Superior temporal gyrus (tissue), 1 donor: Measurements from ENCODE around the gene CHDH.

Experiments used
- DNase-seq: peaks from one replicate; pipeline ENCODE4 v3.0.0-alpha.2; 2016; ENCODE audit errors: extremely low spot score

The CHDH gene

DNA sequence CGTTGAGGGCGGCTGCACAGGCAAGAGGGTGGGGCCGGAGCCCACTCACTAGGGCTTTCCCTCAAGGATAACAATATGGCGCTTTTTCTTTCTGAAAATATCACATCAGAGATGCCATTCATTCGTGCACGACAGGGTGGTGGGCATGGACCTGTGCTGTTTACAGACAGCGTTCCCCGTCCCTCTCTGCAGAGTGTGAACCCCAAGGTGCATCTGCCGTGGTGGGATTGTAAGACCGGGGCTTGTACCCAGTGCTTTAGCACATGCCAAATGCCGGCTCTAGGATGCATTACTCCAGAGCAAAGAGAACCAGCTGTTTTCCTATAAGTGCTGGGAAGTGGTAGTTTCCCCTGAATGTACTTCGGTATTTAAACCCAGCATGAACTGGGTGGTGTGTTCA is 37.0 kb downstream of the CHDH start:
- DNase-seq: no peak

DNA sequence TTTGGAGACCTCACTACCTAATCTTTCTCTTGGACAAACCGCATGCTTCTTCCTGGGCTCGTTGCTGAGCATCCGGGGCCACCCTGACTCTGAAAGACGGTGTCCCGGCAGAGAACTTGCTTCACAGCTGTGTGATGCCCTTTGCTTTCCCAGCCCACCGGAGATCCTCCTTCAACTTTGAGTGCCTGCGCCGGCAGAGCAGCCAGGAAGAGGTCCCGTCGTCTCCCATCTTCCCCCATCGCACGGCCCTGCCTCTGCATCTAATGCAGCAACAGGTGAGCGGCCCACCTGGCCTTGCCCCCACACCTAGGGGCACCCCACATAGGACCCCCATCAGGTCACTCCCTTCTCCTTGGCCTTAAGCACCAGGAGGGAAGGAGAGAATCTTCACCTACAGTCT is 37.7 kb downstream of the CHDH start:
- DNase-seq: no peak

DNA sequence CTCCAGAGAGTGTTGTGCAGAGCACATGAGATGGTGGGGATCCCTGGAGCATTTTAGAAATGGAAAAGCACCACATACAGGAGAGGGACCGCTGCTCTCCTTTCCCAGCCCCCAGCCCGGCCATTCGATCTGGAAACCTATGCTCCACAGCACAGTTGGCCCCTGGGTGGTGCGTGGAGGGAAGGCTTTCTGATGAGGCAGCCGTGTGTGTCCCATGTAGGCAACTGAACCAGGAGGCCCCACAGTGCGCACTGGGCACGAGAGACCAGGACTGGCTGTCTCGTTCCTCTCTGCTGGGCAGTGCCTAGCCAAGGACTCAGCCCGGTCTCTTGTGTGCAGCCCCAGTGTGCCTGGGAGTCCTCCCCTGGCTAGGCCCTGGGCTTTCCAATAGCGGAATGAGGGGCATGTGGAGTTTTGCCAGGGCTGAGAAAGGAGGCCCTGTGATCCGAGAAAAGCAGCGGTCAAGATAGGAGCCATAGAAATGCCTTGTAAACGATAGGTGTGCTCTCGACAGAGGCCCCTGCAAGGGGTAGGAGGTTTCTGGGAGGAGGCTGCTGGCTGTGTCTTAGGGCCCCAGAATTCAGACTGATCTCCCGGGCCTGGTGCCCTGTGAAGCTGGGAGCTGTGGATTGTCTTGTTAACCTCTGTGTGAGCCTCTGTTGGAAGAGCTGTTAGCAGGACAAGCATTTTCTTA is 39.0 kb downstream of the CHDH start:
- DNase-seq: no peak

DNA sequence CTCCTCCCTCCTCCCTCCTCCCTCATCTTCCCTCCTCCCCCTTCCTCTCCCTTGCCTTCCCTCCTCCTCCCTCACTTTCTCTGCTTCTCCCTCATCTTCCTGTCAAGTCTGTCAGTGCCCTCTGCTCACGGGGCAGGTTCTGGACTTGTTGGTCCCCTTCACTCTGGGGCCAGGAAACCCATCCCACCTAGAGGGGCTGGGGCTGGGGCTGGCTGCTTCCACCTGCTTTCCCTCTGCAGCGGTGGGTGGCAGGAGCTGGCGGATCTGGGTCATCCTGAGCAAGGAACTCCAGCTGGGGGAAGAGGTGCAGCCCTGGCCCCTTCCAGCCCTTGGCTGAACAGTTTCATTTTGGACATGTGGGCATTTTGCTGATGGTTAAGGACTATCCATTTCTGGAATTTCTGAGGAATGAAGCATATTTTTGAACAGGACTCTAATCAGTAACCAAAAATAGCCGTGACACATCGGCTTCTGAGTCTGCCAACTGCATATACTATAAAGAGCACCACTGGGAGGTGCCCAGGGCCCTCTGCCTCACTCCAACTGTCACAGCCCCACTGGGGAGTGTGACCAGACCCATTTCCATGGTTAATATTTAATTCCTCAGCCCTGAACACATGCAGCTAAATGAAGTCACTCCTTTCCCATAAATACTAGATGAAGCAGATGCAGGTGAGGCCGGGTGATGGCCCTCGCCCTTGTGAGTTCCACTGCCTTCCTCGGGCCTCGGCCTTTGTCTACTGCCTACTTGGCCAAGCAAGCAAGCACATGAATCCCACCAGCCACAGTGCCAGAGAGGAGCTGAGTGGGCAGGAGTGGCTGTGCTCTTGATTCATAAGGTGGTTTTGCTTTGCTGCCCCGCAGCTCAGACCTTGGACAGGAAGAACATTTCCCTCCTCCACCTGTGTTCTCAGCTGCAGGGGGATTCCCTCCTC is 39.8 kb downstream of the CHDH start:
- DNase-seq: peak; percentile 73

DNA sequence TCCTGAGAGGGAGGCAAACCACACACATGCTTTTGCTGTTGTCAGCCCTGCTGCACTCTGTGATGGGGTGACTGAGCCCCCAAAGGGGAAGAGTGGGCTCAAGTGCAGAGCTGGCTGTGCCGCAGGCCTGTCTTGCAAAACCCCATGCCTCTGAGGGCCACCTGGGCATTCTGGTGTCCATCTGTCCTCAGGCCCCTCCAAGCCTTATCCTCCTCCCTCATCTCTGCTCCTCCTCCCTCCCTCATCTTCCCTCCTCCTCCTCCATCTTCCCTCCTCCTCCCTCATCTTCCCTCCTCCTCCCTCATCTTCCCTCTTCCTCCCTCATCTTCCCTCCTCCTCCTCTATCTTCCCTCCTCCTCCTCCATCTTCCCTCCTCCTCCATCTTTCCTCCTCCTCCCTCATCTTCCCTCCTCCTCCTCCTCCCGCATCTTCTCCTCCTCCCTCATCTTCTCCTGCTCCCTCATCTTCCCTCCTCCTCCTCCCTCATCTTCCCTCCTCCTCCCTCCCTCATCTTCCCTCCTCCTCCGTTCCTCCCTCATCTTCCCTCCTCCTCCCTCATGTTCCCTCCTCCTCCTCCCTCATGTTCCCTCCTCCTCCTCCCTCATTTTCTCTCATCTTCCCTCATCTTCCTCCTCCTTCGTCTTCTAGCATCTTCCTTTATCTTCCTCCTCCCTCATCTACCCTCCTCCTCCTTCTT is 40.6 kb downstream of the CHDH start:
- no peak for DNase-seq

DNA sequence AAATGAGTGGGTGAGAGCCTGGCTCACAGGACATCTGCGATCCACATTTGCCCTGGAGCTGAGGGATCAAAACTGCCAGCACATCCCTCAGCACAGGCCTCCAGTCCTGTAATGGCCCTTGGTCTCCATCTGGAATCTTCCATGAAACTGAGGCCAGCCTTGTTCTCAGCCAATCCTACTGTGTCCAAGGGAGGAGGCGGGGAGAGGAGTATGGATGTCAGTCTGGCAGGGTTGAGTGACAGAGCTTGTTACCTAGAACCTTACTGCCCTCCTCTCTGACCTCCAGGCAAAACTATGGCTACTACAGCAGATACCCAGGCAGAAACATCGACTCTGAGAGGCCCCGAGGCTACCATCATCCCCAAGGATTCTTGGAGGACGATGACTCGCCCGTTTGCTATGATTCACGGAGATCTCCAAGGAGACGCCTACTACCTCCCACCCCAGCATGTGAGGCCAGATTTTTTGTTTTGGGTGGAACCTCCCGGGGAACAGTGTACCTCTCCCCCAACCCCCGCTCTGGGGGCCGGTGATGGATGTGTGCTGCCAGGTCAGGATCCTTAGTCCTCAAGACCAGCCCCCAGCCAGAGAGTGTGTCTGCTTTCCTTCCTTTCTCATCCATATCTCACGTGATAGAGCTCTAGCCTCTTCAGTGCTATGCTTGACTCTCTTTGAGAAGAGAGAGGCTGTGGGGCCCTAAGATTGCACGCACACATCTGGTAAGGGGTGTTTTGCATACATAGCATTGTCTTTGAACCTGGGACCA is 41.3 kb downstream of the CHDH start:
- DNase-seq: no peak

DNA sequence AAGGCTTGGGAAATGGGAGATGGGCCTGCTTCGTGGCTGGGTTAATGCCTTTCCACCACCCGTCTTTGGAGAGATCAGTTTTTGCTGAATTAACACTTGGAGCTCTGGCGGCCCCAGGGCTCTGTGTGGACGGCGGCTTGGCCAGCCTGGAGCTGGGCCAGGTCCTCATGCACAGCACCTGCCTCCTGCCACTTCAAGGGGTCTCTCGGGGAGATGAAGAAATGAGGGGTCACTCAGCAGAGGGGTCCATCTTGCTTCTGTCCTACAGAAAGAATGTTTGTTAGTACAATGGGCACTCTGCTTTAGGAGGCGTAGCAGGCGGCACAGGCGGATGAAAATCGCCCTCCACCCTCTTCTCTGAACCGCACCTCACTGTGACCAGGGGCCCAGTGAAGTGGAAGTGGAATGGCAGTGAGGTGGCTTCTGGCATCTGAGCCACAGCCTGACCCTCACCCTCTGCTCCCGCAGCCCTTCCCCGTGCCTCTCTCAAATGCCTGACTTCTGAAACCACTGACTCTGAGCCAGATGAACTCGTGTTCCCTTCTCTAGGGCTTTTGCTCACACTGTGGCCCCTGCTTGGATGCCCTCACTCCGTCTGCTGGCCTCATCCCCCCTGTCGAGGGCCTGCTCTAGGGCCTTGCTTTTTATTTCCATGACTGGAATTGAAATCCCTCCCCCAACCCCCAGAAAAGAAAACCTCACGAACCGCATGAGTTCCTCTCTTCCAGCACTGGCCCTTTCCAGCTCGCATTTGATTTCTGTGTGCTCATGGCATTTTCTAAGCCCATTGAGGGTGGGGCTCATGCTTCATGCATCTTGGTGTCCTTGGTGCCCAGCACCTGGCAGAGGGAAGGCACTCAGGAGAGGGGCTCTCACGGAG is 42.2 kb downstream of the CHDH start:
- no peak for DNase-seq

DNA sequence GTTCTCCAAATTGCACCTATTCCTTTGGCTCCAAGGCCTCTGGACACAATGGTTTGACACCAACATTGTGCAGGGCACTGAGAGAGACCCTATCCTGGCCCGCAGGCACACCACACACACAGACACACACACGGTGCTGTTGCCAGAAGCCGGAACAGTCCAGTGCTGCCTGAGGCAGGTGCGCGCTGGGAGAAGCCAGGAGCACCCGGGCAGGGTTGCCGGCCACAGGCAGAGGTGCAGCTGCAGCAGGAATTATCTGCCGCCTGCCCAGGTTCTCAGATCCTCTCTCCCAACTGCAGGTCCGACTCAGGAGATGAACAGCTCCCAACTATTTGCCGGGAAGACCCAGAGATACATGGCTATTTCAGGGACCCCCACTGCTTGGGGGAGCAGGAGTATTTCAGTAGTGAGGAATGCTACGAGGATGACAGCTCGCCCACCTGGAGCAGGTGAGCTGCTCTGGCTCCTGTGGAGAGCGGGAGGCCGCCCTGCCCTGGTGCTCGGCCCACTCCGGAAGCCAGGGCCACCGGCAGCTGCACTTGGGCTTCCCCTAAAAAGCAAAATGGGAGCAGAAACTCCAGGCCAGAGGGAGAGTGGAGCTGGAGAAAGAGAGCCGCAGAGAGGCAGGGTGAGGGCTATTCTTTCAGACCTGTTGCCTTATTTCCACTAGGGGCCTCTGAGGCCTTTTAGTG is 42.9 kb downstream of the CHDH start:
- no peak for DNase-seq

DNA sequence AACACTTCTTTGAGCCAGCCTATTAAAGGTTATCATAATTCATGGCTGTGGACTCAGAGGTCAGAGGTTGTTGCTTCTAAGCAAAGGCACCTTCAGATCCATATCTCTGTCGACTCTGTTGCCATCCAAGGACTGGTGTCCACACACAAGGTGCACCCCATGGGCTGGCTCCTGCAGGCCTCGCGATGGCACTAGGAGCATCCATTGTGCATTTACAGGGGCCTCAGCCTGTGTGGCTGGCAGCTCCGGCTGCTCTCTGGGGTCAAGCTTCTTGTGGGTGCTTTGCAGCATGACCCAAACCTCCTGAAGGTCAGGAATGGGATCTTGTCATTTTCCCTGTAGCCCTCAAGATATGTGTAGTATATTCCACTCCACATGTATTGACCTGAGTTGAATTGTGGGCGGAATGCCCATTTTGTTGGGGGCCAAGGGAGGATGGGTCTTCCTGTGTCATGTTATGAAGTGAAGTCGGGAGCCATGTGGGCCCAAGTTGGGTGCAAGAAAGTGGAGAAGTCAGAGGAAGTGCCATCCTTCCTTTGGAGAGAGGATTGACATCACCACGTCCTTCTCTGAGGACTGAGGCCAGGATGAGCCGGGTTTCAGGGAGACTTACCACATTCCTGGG is 43.9 kb downstream of the CHDH start:
- DNase-seq: no peak

DNA sequence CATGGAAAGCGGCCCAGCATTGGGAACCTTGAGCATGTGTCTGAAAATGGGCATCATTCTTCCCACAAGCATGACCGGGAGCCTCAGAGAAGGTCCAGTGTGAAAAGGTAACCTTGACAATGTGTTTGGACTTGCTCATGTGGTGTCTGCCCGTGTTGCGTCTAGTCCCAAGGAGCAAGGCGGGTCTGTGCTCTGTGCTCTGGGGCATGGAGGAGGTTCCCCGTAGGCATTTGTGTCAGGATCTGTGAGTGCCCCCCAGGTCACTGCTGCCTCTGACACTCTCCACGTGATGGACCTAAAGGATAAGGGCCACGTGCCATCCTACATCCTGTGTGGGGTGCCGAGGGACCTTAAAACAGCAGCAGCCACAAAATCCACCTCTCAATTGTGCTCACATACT is 44.9 kb downstream of the CHDH start:
- no peak for DNase-seq

DNA sequence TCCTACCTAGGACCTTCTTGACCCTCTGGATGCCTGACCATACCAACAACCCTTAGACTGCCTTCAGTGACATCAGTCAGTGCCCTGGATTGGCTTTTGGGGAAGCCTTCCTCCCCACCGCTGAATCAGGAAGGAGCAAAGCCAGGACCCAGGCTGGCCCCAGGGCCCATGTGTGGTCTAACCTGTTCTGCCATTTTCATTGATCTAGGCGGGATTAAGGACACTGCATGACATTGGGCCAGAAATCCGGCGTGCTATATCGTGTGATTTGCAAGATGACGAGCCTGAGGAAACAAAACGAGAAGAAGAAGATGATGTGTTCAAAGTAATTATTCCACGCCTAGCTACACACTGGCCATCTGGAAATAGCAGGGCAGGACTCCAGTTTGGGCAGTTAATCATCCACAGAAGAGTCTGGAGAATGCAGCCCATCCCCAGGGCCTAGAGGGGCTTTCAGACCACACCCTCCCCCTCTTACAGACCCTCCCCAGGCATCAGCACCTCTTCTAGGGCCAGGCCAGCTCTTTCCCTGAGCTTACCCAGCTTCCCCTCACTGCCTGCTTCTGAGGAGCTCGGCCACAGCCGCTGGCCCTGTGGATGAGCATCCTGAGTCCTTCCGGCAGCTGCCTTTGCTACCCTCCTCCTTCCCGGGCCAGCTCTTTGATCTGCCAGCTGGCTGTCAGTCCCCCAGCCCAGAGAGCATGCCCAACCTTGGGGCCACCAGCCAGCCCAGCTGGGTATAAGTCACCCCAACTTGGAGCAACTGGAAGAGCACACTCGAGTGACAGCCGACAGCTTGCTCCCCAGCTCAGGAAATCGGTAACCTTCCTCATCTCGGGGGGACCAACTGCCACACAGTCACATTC is 45.9 kb downstream of the CHDH start:
- DNase-seq: no peak

DNA sequence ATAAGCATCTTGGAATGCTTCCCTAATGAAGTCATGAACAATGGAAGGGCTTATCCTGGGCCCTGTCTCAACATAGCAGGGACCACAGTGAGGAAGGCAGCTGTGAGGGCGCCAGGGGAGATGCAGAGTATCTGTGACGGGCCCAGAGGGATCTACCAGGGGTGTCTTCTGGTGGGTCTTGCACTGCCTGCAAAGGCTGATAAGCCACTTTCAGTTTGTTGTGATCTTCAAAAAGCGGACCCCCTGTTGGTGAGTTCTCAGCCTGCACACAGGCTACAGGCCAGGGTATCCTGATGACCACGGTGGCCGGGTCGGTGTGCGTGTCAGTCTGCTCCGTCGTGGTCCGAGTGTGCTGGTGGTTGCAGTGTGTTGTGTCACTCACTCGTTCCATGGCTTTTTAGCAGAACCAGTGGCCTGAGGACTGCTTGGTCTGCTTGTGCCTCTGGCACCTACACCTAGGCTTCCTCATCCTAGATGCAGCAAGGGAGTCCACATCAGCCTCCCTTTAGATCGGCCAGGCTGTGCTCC is 46.8 kb downstream of the CHDH start:
- DNase-seq: no peak

DNA sequence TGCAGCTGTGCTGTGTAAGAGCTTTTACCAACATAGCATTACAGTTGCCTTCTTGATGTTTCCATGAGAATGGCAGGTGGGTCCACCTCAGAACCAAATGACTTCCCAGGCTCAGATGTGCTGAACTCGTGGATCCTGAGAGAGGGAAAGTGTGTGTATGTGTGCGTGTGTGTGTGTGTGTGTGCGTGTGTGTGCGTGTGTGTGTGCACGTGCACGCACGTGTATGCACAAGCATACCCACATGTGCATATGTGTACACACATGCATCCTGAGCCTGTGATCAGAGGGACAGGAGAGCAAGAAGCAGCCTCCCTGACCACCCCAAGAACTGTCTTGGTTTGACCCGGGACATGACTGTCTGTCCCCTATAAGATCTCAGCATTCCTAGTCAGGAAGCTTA is 48.1 kb downstream of the CHDH start:
- DNase-seq: no peak

DNA sequence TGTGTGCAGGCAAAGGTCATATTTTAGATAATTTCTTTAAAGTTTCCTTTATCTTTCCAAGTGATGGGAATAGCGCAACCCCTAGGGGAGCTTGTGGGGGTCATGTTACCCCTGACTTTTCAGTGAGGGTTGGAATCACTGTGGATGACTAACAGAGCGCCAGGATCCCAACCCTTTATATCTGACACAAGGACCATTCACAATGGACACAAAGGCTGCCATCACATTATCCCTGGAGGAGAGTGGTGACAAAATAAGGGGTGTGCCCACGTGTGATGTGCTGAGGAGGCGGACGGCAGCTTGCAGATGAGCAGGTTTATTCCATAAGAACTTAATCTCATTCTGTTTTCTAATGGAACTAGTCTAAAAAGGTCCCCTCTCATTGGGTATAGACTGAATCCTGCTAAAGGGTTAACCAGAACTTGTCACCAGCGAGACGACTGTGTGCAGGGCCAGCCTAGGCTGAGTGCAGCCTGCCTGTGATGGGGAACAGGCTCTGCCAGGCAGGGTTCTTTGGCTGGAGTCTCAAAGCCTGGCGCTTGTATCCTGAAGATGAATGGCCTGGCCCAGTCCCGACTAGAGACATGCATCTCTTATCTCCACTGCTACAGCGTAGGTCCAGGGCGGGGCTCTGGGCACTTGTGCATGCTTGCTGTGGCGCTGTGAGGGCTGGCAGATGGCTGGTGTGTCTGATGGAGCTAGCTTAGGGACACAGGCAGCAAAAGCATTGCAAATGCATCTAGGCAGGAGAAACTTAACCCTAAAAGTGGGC is 50.2 kb downstream of the CHDH start:
- DNase-seq: peak; percentile 68

DNA sequence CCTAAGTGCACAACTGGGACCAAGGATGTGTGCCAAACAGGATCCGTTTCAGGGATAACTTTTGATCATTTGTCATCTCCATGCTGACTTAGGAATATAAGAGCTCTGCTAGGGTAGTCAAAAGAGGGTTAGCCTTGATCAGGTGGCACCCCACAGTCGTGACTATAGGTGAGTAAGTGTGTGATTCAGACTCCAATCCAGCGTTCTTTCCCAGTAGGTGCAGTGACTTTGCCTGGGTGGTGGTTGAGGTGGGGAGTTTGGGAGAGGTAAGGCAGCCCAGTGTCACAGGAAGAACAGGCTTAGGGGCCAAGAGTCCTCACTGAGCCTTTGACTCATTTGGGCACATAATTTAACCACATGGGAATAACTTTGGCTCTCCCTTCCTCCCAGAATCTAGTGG is 51.0 kb downstream of the CHDH start:
- no peak for DNase-seq

DNA sequence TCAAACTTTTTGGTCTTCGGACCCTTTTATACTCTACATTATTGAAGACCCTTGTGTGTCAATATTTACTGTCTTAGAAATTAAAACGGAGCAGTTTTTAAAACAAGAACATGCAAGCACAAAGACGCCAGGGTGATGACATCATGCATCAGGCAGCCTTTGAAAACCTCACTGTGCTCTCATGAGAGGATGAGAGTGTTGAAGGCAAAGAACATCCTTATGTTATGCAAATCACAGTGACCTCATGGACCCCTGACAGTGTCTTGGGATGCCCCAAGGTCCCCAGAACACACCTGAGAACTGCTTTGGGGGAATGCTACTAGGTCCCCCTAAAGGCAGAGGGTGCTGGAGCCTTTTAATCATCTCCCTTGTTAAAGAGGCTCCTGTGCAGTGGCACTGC is 51.6 kb downstream of the CHDH start:
- no peak for DNase-seq

DNA sequence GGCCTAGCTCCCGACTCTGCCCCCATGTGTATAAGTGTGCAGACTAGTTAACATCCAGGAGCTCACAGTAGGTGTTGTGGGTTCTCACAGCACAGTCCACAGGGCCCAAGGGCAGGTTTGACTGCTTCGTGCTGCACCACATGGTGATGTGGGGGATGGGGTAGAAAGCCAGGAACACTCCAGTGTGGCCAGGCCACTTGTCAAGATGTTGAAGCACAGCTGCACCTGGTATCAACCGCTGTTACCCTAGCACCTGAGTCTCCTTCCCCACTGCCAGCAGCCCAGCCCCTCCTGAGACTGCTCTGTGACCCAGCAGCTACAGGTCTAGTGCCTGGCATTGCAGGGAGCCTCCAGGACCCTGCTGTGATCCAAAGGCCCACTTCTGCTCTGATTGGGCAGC is 53.4 kb downstream of the CHDH start:
- DNase-seq: no peak

DNA sequence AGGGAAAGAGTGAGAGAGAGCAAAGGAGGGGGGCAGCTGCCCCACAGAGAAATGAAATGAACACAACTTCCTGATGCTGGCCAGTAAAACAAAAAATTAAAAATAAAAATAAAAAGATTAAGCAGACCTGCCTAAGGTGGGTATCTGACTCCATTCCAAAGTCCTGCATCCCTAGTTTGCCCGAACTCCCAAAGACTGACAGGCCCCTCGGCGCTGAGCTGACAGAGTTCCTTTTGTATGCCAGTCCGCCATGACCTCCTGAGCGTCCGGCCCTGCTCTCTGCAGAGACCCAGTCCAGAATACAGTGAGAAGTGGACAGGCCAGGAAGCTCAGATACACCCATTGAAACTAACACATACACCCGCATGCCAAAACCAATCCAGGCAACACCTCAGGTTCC is 54.9 kb downstream of the CHDH start:
- DNase-seq: no peak
